ENCODE results near the gene DOK5. TPM values are rescaled to one million over a fixed set of nuclear protein-coding genes. Genes with fewer than 3 reads are reported as not detected.

Gene DOK5
- total RNA-seq, 2 donors from 2014 or later = 4.6 to 6.7 TPM

- Histone ChIP-seq H3K36me3 (ENCODE audit: control insufficient read depth, insufficient read depth, low read length) (no peaks in the 10 kb centered on the region), H3K9me3 (ENCODE audit: control insufficient read depth, low read length) (no peaks in the 10 kb centered on the region), H3K4me3 (ENCODE audit: low read length) (no peak overlapping the region), H3K27me3 (ENCODE audit: control insufficient read depth, insufficient read depth, low read length, poor library complexity, severe bottlenecking) (peaks cover 8% of the 10 kb centered on the region), H3K4me1 (ENCODE audit: control insufficient read depth, insufficient read depth, low read length) (no peaks in the 10 kb centered on the region), H3K27ac (ENCODE audit: low read depth, low read length) (peak overlapping the region; percentile 45), H3K9ac (ENCODE audit: extremely low read depth, low read length, poor library complexity, severe bottlenecking) (no peak overlapping the region)
- Mint-ChIP-seq H3K36me3 (ENCODE audit: low read depth) (no peaks in the 10 kb centered on the region), H3K27ac (no peak overlapping the region), H3K27me3 (ENCODE audit: insufficient read depth) (peaks cover 22% of the 10 kb centered on the region), H3K9me3 (no peaks in the 10 kb centered on the region), H3K4me1 (peaks cover 6% of the 10 kb centered on the region), H3K4me3 (no peak overlapping the region)
- WGBS, 2 experiments (ENCODE audit: insufficient coverage in 1 of 2, insufficient read length in 1 of 2) = 73 to 78% methylated on average over 4 to 6 of the region's 6 CpGs
- TF ChIP-seq, protein P1, sequence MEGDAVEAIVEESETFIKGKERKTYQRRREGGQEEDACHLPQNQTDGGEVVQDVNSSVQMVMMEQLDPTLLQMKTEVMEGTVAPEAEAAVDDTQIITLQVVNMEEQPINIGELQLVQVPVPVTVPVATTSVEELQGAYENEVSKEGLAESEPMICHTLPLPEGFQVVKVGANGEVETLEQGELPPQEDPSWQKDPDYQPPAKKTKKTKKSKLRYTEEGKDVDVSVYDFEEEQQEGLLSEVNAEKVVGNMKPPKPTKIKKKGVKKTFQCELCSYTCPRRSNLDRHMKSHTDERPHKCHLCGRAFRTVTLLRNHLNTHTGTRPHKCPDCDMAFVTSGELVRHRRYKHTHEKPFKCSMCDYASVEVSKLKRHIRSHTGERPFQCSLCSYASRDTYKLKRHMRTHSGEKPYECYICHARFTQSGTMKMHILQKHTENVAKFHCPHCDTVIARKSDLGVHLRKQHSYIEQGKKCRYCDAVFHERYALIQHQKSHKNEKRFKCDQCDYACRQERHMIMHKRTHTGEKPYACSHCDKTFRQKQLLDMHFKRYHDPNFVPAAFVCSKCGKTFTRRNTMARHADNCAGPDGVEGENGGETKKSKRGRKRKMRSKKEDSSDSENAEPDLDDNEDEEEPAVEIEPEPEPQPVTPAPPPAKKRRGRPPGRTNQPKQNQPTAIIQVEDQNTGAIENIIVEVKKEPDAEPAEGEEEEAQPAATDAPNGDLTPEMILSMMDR (conservative IDR thresholded peaks at IDR 0.05) = no peak
- no peak for DNase-seq
These were observed 206.5 kb downstream of the DOK5 start for GRCh38 chr20:54681869-54682268.

DNA sequence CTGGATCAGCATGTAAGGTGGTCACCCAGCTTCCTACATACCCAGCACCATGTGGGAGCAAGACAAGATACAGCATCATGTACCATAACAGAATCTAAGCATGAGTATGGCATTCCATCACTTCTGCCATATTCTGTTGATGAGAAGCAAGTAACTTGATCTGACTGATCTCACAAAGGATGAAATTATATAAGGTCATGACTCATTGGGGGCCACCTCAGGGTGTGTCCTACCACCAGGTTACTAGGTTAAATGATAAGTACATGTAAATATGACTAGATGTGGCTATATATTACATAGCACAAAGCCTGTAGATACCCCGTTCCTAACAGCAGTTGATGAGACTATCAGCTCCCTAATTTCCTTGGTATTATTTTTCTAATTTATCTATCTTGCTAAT is 213.1 kb downstream of the DOK5 start:
- no peak overlapping the region for H3K4me3 ChIP-seq (ENCODE audit: low read length)
- H3K27ac Mint-ChIP-seq = no peak overlapping the region
- peaks cover 5% of the 10 kb centered on the region for H3K27me3 Mint-ChIP-seq (ENCODE audit: insufficient read depth)
- no peaks in the 10 kb centered on the region for H3K9me3 ChIP-seq (ENCODE audit: control insufficient read depth, low read length)
- no peaks in the 10 kb centered on the region for H3K4me1 ChIP-seq (ENCODE audit: control insufficient read depth, insufficient read depth, low read length)
- no peaks in the 10 kb centered on the region for H3K36me3 ChIP-seq (ENCODE audit: control insufficient read depth, insufficient read depth, low read length)
- H3K27ac ChIP-seq (ENCODE audit: low read depth, low read length) = no peak overlapping the region
- H3K9me3 Mint-ChIP-seq = no peaks in the 10 kb centered on the region
- WGBS, 2 experiments (ENCODE audit: insufficient coverage in 1 of 2, insufficient read length in 1 of 2) = 60% methylated on average over 1 of the region's 1 CpG; no CpG with 5 or more reads in 1 of the 2 experiments
- no peak overlapping the region for H3K4me3 Mint-ChIP-seq
- H3K36me3 Mint-ChIP-seq (ENCODE audit: low read depth) = no peaks in the 10 kb centered on the region
- DNase-seq = no peak
- TF ChIP-seq, protein P1 (conservative IDR thresholded peaks at IDR 0.05) = no peak
- no peak overlapping the region for H3K9ac ChIP-seq (ENCODE audit: extremely low read depth, low read length, poor library complexity, severe bottlenecking)
- H3K4me1 Mint-ChIP-seq = peaks cover 5% of the 10 kb centered on the region
- H3K27me3 ChIP-seq (ENCODE audit: control insufficient read depth, insufficient read depth, low read length, poor library complexity, severe bottlenecking) = no peaks in the 10 kb centered on the region

- no peaks in the 10 kb centered on the region for H3K4me1 ChIP-seq (ENCODE audit: control insufficient read depth, insufficient read depth, low read length)
- Mint-ChIP-seq H3K27me3 (ENCODE audit: insufficient read depth) (peaks cover 1% of the 10 kb centered on the region), H3K4me1 (peaks cover 5% of the 10 kb centered on the region), H3K36me3 (ENCODE audit: low read depth) (no peaks in the 10 kb centered on the region), H3K4me3 (no peak overlapping the region), H3K9me3 (no peaks in the 10 kb centered on the region), H3K27ac (no peak overlapping the region)
- H3K9ac ChIP-seq (ENCODE audit: extremely low read depth, low read length, poor library complexity, severe bottlenecking) = no peak overlapping the region
- 66% methylated on average over 3 of the region's 3 CpGs; no CpG with 5 or more reads in 1 of the 2 experiments for WGBS, 2 experiments (ENCODE audit: insufficient coverage in 1 of 2, insufficient read length in 1 of 2)
- H3K27ac ChIP-seq (ENCODE audit: low read depth, low read length) = no peak overlapping the region
- no peak overlapping the region for H3K4me3 ChIP-seq (ENCODE audit: low read length)
- H3K36me3 ChIP-seq (ENCODE audit: control insufficient read depth, insufficient read depth, low read length) = no peaks in the 10 kb centered on the region
- no peak for DNase-seq
- H3K27me3 ChIP-seq (ENCODE audit: control insufficient read depth, insufficient read depth, low read length, poor library complexity, severe bottlenecking) = no peaks in the 10 kb centered on the region
- H3K9me3 ChIP-seq (ENCODE audit: control insufficient read depth, low read length) = no peaks in the 10 kb centered on the region
- TF ChIP-seq, protein P1 (conservative IDR thresholded peaks at IDR 0.05) = no peak
These were observed 214.9 kb downstream of the DOK5 start for GRCh38 chr20:54690323-54690722.

All from endodermal cell (in vitro differentiated cells).